ENCODE measurements around the gene C14orf132. TPM values are rescaled to one million over a fixed set of nuclear protein-coding genes. Genes with fewer than 3 reads are reported as not detected.

Gene C14orf132
- polyA plus RNA-seq, 3 donors: not detected

DNA sequence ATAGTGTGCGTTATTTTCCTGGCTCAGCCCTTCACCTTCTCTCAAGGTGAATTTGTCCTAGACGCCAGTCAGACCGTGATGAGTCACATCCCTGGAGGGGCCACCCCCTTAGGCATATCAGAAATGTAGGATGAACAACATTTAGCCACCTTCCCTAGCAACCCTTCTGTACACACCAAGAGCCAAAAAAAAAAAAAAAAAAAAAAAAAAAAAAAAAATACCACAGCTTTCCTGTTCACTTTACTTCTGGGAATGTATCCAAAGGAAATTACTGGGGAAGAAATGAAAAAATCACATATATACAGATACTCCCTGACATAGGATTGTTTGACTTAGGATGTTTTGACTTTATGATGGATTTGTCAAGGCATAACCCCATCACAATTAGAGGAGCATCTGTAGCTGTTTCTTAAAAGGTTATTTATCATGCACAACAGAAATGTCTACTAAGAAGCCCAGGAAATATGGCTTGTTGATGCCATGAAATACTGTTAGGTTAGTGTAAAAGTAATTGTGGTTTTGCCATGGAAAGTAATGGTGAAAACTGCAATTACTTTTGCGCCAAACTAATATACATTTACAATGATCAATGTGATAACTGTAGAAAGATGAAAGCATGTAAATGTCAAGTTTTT, 97.3 kb downstream of the C14orf132 start:
- Histone ChIP-seq H3K9me3 (replicated peaks in 1 of 2; ENCODE audit: control insufficient read depth in 1 of 2, insufficient read depth in 1 of 2, low read length in 2 of 2) (peaks cover 0 to 3% of the 10 kb centered on the region in 2 donors), H3K79me2 (ENCODE audit: insufficient read depth, low read length) (no peaks in the 10 kb centered on the region), H3K4me3 (replicated peaks in 1 of 3; ENCODE audit: low read depth in 2 of 3, low read length in 3 of 3) (no peak overlapping the region), H4K20me1 (ENCODE audit: insufficient read depth, low read length) (no peaks in the 10 kb centered on the region), H3K9ac (ENCODE audit: insufficient read depth, low read length, poor library complexity, severe bottlenecking) (no peak overlapping the region), H2AFZ (ENCODE audit: insufficient read depth, low read depth, low read length, poor library complexity, severe bottlenecking) (no peak overlapping the region), H3K27ac (ENCODE audit: low read depth in 1 of 2, low read length in 2 of 2) (no peak overlapping the region), H3K4me1 (ENCODE audit: control insufficient read depth in 1 of 2, insufficient read depth in 2 of 2, low read length in 2 of 2) (no peaks in the 10 kb centered on the region), H3K36me3 (replicated peaks in 1 of 2; ENCODE audit: control insufficient read depth in 1 of 2, insufficient read depth in 2 of 2, low read length in 2 of 2) (no peaks in the 10 kb centered on the region), H3K4me2 (replicated peaks; ENCODE audit: extremely low read depth, low read length, poor library complexity, severe bottlenecking) (no peak overlapping the region), H3K27me3 (ENCODE audit: control insufficient read depth in 2 of 2, insufficient read depth in 2 of 2, low read length in 2 of 2) (no peaks in the 10 kb centered on the region)
- DNase-seq: no peak
- H3K27me3 Mint-ChIP-seq (ENCODE audit: low read depth in 3 of 3): peaks cover 0 to 3% (median 1%) of the 10 kb centered on the region in 3 donors
- no peak overlapping the region for H3K27ac Mint-ChIP-seq
- H3K4me3 Mint-ChIP-seq: no peak overlapping the region
- no peaks in the 10 kb centered on the region for H3K4me1 Mint-ChIP-seq
- intact Hi-C loops (cut with micrococcal nuclease): no loop called here
- TF ChIP-seq, protein P1, sequence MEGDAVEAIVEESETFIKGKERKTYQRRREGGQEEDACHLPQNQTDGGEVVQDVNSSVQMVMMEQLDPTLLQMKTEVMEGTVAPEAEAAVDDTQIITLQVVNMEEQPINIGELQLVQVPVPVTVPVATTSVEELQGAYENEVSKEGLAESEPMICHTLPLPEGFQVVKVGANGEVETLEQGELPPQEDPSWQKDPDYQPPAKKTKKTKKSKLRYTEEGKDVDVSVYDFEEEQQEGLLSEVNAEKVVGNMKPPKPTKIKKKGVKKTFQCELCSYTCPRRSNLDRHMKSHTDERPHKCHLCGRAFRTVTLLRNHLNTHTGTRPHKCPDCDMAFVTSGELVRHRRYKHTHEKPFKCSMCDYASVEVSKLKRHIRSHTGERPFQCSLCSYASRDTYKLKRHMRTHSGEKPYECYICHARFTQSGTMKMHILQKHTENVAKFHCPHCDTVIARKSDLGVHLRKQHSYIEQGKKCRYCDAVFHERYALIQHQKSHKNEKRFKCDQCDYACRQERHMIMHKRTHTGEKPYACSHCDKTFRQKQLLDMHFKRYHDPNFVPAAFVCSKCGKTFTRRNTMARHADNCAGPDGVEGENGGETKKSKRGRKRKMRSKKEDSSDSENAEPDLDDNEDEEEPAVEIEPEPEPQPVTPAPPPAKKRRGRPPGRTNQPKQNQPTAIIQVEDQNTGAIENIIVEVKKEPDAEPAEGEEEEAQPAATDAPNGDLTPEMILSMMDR (IDR thresholded peaks at IDR 0.05): no peak
- no peaks in the 10 kb centered on the region for H3K36me3 Mint-ChIP-seq
- WGBS (ENCODE audit: insufficient coverage): no CpG with 5 or more reads among the region's 4 CpGs
- peaks cover 3 to 11% (median 5%) of the 10 kb centered on the region in 7 donors for H3K9me3 Mint-ChIP-seq

DNA sequence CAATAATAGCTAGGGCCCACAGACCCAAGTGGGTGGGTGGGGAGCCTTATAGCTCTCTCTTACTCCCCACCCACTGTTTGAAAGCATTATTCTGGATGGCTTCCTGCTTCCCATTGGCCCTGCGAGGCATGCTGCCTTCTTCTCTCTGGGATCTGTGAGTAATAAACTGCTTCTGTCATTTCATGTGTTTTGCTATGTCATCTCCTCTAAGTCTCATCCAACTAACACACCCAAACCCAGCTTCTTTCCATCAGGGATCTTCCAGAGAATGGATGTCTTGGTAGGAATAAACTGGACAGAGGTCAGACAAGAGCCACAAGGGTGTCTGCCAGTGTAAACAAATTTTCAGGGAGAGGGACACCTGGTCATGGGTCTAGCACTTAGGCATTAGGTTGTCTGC, 99.1 kb downstream of the C14orf132 start:
- no peaks in the 10 kb centered on the region for H3K27me3 ChIP-seq (ENCODE audit: control insufficient read depth in 2 of 2, insufficient read depth in 2 of 2, low read length in 2 of 2)
- intact Hi-C loops (cut with micrococcal nuclease): no loop called here
- H4K20me1 ChIP-seq (ENCODE audit: insufficient read depth, low read length): no peaks in the 10 kb centered on the region
- H3K27ac ChIP-seq (ENCODE audit: low read depth in 1 of 2, low read length in 2 of 2): no peak overlapping the region
- WGBS (ENCODE audit: insufficient coverage): 100% methylated on average over 1 of the region's 1 CpG
- Mint-ChIP-seq H3K27me3 (ENCODE audit: low read depth in 3 of 3) (peaks cover 0 to 3% (median 1%) of the 10 kb centered on the region in 3 donors), H3K36me3 (no peaks in the 10 kb centered on the region), H3K9me3 (peaks cover 1 to 11% (median 7%) of the 10 kb centered on the region in 7 donors), H3K4me1 (no peaks in the 10 kb centered on the region), H3K27ac (no peak overlapping the region), H3K4me3 (no peak overlapping the region)
- TF ChIP-seq, protein P1 (IDR thresholded peaks at IDR 0.05): no peak
- no peaks in the 10 kb centered on the region for H3K36me3 ChIP-seq (replicated peaks in 1 of 2; ENCODE audit: control insufficient read depth in 1 of 2, insufficient read depth in 2 of 2, low read length in 2 of 2)
- no peak overlapping the region for H3K4me2 ChIP-seq (replicated peaks; ENCODE audit: extremely low read depth, low read length, poor library complexity, severe bottlenecking)
- no peaks in the 10 kb centered on the region for H3K4me1 ChIP-seq (ENCODE audit: control insufficient read depth in 1 of 2, insufficient read depth in 2 of 2, low read length in 2 of 2)
- no peak overlapping the region for H2AFZ ChIP-seq (ENCODE audit: insufficient read depth, low read depth, low read length, poor library complexity, severe bottlenecking)
- H3K9ac ChIP-seq (ENCODE audit: insufficient read depth, low read length, poor library complexity, severe bottlenecking): no peak overlapping the region
- peaks cover 0 to 3% of the 10 kb centered on the region in 2 donors for H3K9me3 ChIP-seq (replicated peaks in 1 of 2; ENCODE audit: control insufficient read depth in 1 of 2, insufficient read depth in 1 of 2, low read length in 2 of 2)
- no peak overlapping the region for H3K4me3 ChIP-seq (replicated peaks in 1 of 3; ENCODE audit: low read depth in 2 of 3, low read length in 3 of 3)
- no peak for DNase-seq
- no peaks in the 10 kb centered on the region for H3K79me2 ChIP-seq (ENCODE audit: insufficient read depth, low read length)
